Stomach smooth muscle (tissue), 2 donors: ENCODE data around the gene C5AR2.
"Not testable (repeated sequence)": the region's sequence is repeated elsewhere in the genome, so short reads cannot be mapped to it uniquely, and the experiment has no call there.

Experiments used
- H3K27ac ChIP-seq: one replicate; pipeline ENCODE4 v1.7.0; 2013; ENCODE audit warnings: mild to moderate bottlenecking, low read length, inconsistent platforms
- H3K27me3 ChIP-seq, 2 donors: one replicate each; pipeline ENCODE4 v1.7.0; 2013; ENCODE audit warnings: low read length in 2 of 2; ENCODE audit not compliant: insufficient read depth in 2 of 2, control insufficient read depth in 1 of 2
- H3K36me3 ChIP-seq, 2 donors: one replicate each; pipeline ENCODE4 v1.7.0; 2013; ENCODE audit warnings: low read length in 2 of 2; ENCODE audit not compliant: control insufficient read depth in 2 of 2, insufficient read depth in 2 of 2
- H3K4me1 ChIP-seq: one replicate; pipeline ENCODE4 v1.7.0; 2013; ENCODE audit warnings: low read length; ENCODE audit not compliant: control insufficient read depth, insufficient read depth
- H3K4me3 ChIP-seq, 2 donors: one replicate each; pipeline ENCODE4 v1.7.0; 2013; ENCODE audit warnings: low read length in 2 of 2
- H3K9ac ChIP-seq, 2 donors: one replicate each; pipeline ENCODE4 v1.7.0; 2013; ENCODE audit warnings: low read length in 2 of 2, mild to moderate bottlenecking in 1 of 2
- H3K9me3 ChIP-seq, 2 donors: one replicate each; pipeline ENCODE4 v1.7.0; 2013; ENCODE audit warnings: low read length in 2 of 2; ENCODE audit not compliant: control insufficient read depth in 2 of 2
- donor health status: healthy.
- donor health status: Pancreatic carcinoma.

C5AR2 gene

GRCh38 chr19:47377208-47377701 lies 45.3 kb downstream of the C5AR2 start:
- no peak overlapping the region for H3K27ac ChIP-seq
- peaks cover 52 to 58% of the 10 kb centered on the region in 2 donors for H3K36me3 ChIP-seq
- no peak overlapping the region for H3K9ac ChIP-seq
- no peak overlapping the region for H3K4me3 ChIP-seq
- H3K27me3 ChIP-seq = no peaks in the 10 kb centered on the region
- H3K9me3 ChIP-seq = no peaks in the 10 kb centered on the region
- peaks cover 8% of the 10 kb centered on the region for H3K4me1 ChIP-seq

GRCh38 chr19:47377801-47378200 lies 45.8 kb downstream of the C5AR2 start:
- Histone ChIP-seq H3K36me3 (peaks cover 51 to 58% of the 10 kb centered on the region in 2 donors), H3K9me3 (no peaks in the 10 kb centered on the region), H3K4me1 (peaks cover 8% of the 10 kb centered on the region), H3K27ac (no peak overlapping the region), H3K4me3 (no peak overlapping the region), H3K27me3 (no peaks in the 10 kb centered on the region), H3K9ac (no peak overlapping the region)

- Histone ChIP-seq H3K27ac (no peak overlapping the region), H3K4me1 (peaks cover 8% of the 10 kb centered on the region), H3K36me3 (peaks cover 48 to 54% of the 10 kb centered on the region in 2 donors), H3K9ac (no peak overlapping the region), H3K9me3 (no peaks in the 10 kb centered on the region), H3K27me3 (no peaks in the 10 kb centered on the region), H3K4me3 (no peak overlapping the region)
These were observed 46.3 kb downstream of the C5AR2 start for GRCh38 chr19:47378246-47378645.

GRCh38 chr19:47379381-47379938 lies 47.5 kb downstream of the C5AR2 start:
- Histone ChIP-seq H3K4me1 (peaks cover 8% of the 10 kb centered on the region), H3K27me3 (no peaks in the 10 kb centered on the region), H3K36me3 (peaks cover 39 to 46% of the 10 kb centered on the region in 2 donors), H3K9ac (no peak overlapping the region), H3K4me3 (no peak overlapping the region), H3K9me3 (no peaks in the 10 kb centered on the region), H3K27ac (no peak overlapping the region)

- Histone ChIP-seq H3K27me3 (peaks cover 0 to under 1% of the 10 kb centered on the region in 2 donors), H3K36me3 (peaks cover 34 to 41% of the 10 kb centered on the region in 2 donors), H3K4me1 (peaks cover 8% of the 10 kb centered on the region), H3K9me3 (no peaks in the 10 kb centered on the region), H3K4me3 (no peak overlapping the region), H3K9ac (no peak overlapping the region), H3K27ac (no peak overlapping the region)
These were observed 48.6 kb downstream of the C5AR2 start for GRCh38 chr19:47380559-47380958.

- Histone ChIP-seq H3K27ac (no peak overlapping the region), H3K9ac (no peak overlapping the region), H3K36me3 (peaks cover 30 to 38% of the 10 kb centered on the region in 2 donors), H3K4me1 (peaks cover 8% of the 10 kb centered on the region), H3K27me3 (peaks cover 0 to 3% of the 10 kb centered on the region in 2 donors), H3K4me3 (no peak overlapping the region), H3K9me3 (no peaks in the 10 kb centered on the region)
These were observed 49.1 kb downstream of the C5AR2 start for GRCh38 chr19:47381121-47381520.

GRCh38 chr19:47381653-47382279 lies 49.8 kb downstream of the C5AR2 start:
- H3K4me1 ChIP-seq = peaks cover 8% of the 10 kb centered on the region
- no peak overlapping the region for H3K4me3 ChIP-seq
- no peaks in the 10 kb centered on the region for H3K9me3 ChIP-seq
- peaks cover 26 to 33% of the 10 kb centered on the region in 2 donors for H3K36me3 ChIP-seq
- no peak overlapping the region for H3K9ac ChIP-seq
- H3K27me3 ChIP-seq = peaks cover 0 to 3% of the 10 kb centered on the region in 2 donors
- H3K27ac ChIP-seq = no peak overlapping the region

GRCh38 chr19:47383890-47384289 lies 51.9 kb downstream of the C5AR2 start:
- peaks cover 21 to 26% of the 10 kb centered on the region in 2 donors for H3K36me3 ChIP-seq
- H3K9me3 ChIP-seq, H3K4me3 ChIP-seq, H3K9ac ChIP-seq, H3K4me1 ChIP-seq, H3K27me3 ChIP-seq, H3K27ac ChIP-seq: not testable (repeated sequence)

GRCh38 chr19:47384533-47384932 lies 52.6 kb downstream of the C5AR2 start:
- H3K27me3 ChIP-seq, H3K4me1 ChIP-seq, H3K27ac ChIP-seq, H3K9me3 ChIP-seq, H3K9ac ChIP-seq, H3K4me3 ChIP-seq: not testable (repeated sequence)
- peaks cover 21 to 26% of the 10 kb centered on the region in 2 donors for H3K36me3 ChIP-seq

- H3K36me3 ChIP-seq, H3K27me3 ChIP-seq, H3K9me3 ChIP-seq, H3K27ac ChIP-seq, H3K4me3 ChIP-seq, H3K9ac ChIP-seq, H3K4me1 ChIP-seq: not testable (repeated sequence)
These were observed 54.6 kb downstream of the C5AR2 start for GRCh38 chr19:47386582-47386981.

GRCh38 chr19:47387623-47388022 lies 55.6 kb downstream of the C5AR2 start:
- H3K9me3 ChIP-seq, H3K36me3 ChIP-seq, H3K4me3 ChIP-seq, H3K9ac ChIP-seq, H3K27me3 ChIP-seq, H3K27ac ChIP-seq, H3K4me1 ChIP-seq: not testable (repeated sequence)
